B cell (primary cell): Measurements from ENCODE around the gene VPS26A. TPM values are rescaled to one million over a fixed set of nuclear protein-coding genes. Genes with fewer than 3 reads are reported as not detected.

Source experiments
- ATAC-seq: fragments of 200-7000 bp; cut with Tn5 transposase; one replicate; pipeline ENCODE4 v1.10.0; 2021; ENCODE audit warnings: low read depth, mild to moderate bottlenecking, moderate number of reproducible peaks, moderate library complexity
- CTCF ChIA-PET: fragments of 350-600 bp; sonication (Branson Sonifier 250); formaldehyde crosslinking; loops from one replicate; lab custom pipeline; 2021; ENCODE audit warnings: antibody characterized with exemption, inconsistent platforms; lab: Charles Lee
- POLR2A ChIA-PET: fragments of 350-600 bp; sonication (Branson Sonifier 250); formaldehyde crosslinking; loops from one replicate; lab custom pipeline; 2021; ENCODE audit warnings: antibody characterized with exemption; lab: Charles Lee
- DNase-seq: peaks from one replicate; pipeline ENCODE4 v3.0.0; 2013
- H2AFZ ChIP-seq: 2 replicates; pipeline ENCODE4 v1.6.1; 2012; ENCODE audit warnings: mild to moderate bottlenecking, low read depth, low read length; ENCODE audit not compliant: insufficient read depth, poor library complexity, severe bottlenecking
- H3K27ac ChIP-seq, 2 donors: 1 replicate in 1 of 2; 2 replicates in 1 of 2; pipeline ENCODE4 v1.5.1; 2012 to 2013; ENCODE audit warnings: low read length in 2 of 2, mild to moderate bottlenecking in 2 of 2, moderate library complexity in 1 of 2
- H3K27me3 ChIP-seq, 4 experiments: fragments of 200-600 bp in 1 of 4; sonication (generic) in 1 of 4; replicated peaks in 1 of 4; 1 replicate in 2 of 4; 2 replicates in 2 of 4; pipeline versions ENCODE4 v1.6.1 to v1.7.0; 2013 to 2016; ENCODE audit warnings: low read length in 3 of 4, mild to moderate bottlenecking in 2 of 4, mixed read lengths in 1 of 4, moderate library complexity in 1 of 4; ENCODE audit not compliant: insufficient read depth in 4 of 4, control insufficient read depth in 3 of 4; ENCODE audit errors: control extremely low read depth in 1 of 4
- H3K36me3 ChIP-seq, 2 experiments: replicated peaks in 1 of 2; 1 replicate in 1 of 2; 2 replicates in 1 of 2; pipeline versions ENCODE4 v1.6.1 to v1.7.1; 2013; ENCODE audit warnings: low read length in 1 of 2; ENCODE audit not compliant: insufficient read depth in 2 of 2, control insufficient read depth in 1 of 2; ENCODE audit errors: control extremely low read depth in 1 of 2, extremely low read depth in 1 of 2
- H3K4me1 ChIP-seq, 2 donors: fragments of 200-600 bp in 1 of 2; sonication (generic) in 1 of 2; 1 replicate in 1 of 2; 2 replicates in 1 of 2; pipeline versions ENCODE4 v1.5.1 to v1.6.1; 2013 to 2017; ENCODE audit warnings: low read length in 2 of 2; ENCODE audit not compliant: control insufficient read depth in 2 of 2, insufficient read depth in 2 of 2
- H3K4me2 ChIP-seq: replicated peaks from 2 replicates; pipeline ENCODE3; 2012; ENCODE audit warnings: mild to moderate bottlenecking, low read depth, low read length; ENCODE audit not compliant: poor library complexity, severe bottlenecking
- H3K4me3 ChIP-seq, 5 experiments: fragments of 200-600 bp in 1 of 5; sonication (generic) in 1 of 5; 1 replicate in 3 of 5; 2 replicates in 2 of 5; pipeline versions ENCODE4 v1.5.1 to v1.7.0; 2011 to 2016; ENCODE audit warnings: low read length in 4 of 5, mild to moderate bottlenecking in 4 of 5, low read depth in 2 of 5, control low read depth in 1 of 5, moderate library complexity in 1 of 5; ENCODE audit not compliant: insufficient read depth in 1 of 5; ENCODE audit errors: control extremely low read depth in 1 of 5, extremely low read depth in 1 of 5
- H3K79me2 ChIP-seq: fragments of 200-600 bp; sonication (generic); one replicate; pipeline ENCODE4 v1.6.0; 2016; ENCODE audit warnings: low read length; ENCODE audit not compliant: control insufficient read depth, insufficient read depth
- H3K9ac ChIP-seq: fragments of 200-600 bp; sonication (generic); 2 replicates; pipeline ENCODE4 v1.6.1; 2017; ENCODE audit warnings: mild to moderate bottlenecking, low read length, moderate library complexity
- H3K9me3 ChIP-seq, 3 donors: one replicate each; pipeline versions ENCODE4 v1.6.1 to v1.7.1; 2013; ENCODE audit warnings: low read length in 2 of 3; ENCODE audit not compliant: control insufficient read depth in 2 of 3, insufficient read depth in 1 of 3; ENCODE audit errors: control extremely low read depth in 1 of 3
- H4K20me1 ChIP-seq: 2 replicates; pipeline ENCODE4 v1.6.0; 2012; ENCODE audit warnings: mild to moderate bottlenecking, low read length; ENCODE audit not compliant: insufficient read depth, control insufficient read depth, poor library complexity, severe bottlenecking
- H3K27ac Mint-ChIP-seq: one replicate; pipeline ENCODE4 v1.8.0; 2021; ENCODE audit warnings: mixed read lengths
- H3K27me3 Mint-ChIP-seq: one replicate; pipeline ENCODE4 v1.8.0; 2021; ENCODE audit warnings: mixed read lengths
- H3K4me1 Mint-ChIP-seq: one replicate; pipeline ENCODE4 v1.8.0; 2021; ENCODE audit warnings: mixed read lengths
- H3K4me3 Mint-ChIP-seq: one replicate; pipeline ENCODE4 v1.8.0; 2021; ENCODE audit warnings: mixed read lengths
- H3K9me3 Mint-ChIP-seq: one replicate; pipeline ENCODE4 v1.8.0; 2022; ENCODE audit warnings: mixed read lengths; ENCODE audit not compliant: insufficient read depth
- CTCF ChIP-seq: fragments of 200-600 bp; IDR thresholded peaks from one replicate; pipeline ENCODE4 v1.8.0; 2022; ENCODE audit warnings: antibody characterized with exemption, mild to moderate bottlenecking
- EZH2 ChIP-seq: IDR thresholded peaks from 2 replicates; pipeline ENCODE4 v1.6.1; 2012; ENCODE audit warnings: borderline replicate concordance, low read depth, mild to moderate bottlenecking, moderate library complexity, low read length; ENCODE audit not compliant: insufficient read depth, poor library complexity, severe bottlenecking
- WGBS: methylation state at CpG from one replicate; pipeline ENCODE4 v1.1.5; 2013; ENCODE audit warnings: missing lambda C conversion rate; ENCODE audit not compliant: insufficient coverage; 5-methylcytosine and 5-hydroxymethylcytosine counted together
- intact Hi-C: fragments of 100-400 bp; cut with micrococcal nuclease; formaldehyde crosslinking; loops from one replicate; pipeline ENCODE4 v1.10.0; 2022
- polyA plus RNA-seq: library from polyadenylated mRNA; depleted of rRNA; stranded (reverse); fragments of >200 nt; gene quantifications from 2 replicates; pipeline ENCODE4 v1.2.3, GENCODE V29; 2012
- total RNA-seq, 2 donors: library from RNA; stranded (reverse); fragments of 120-200 nt in 1 of 2; gene quantifications; 1 replicate in 1 of 2; 2 replicates in 1 of 2; pipeline versions ENCODE4 v1.2.3 to v1.2.4, GENCODE V29; 2013 to 2022

VPS26A gene
- total and polyA plus RNA-seq, 2 donors (not counting 1 experiment from before 2014, with no cell fraction given): 5.0 to 29.9 TPM

- Histone ChIP-seq H3K9me3 (no peaks in the 10 kb centered on the region), H3K27ac (no peak overlapping the region), H3K27me3 (no peaks in the 10 kb centered on the region), H3K9ac (no peak overlapping the region), H3K4me3 (no peak overlapping the region), H3K36me3 (peaks cover 0 to 14% of the 10 kb centered on the region in 2 experiments), H3K4me1 (no peaks in the 10 kb centered on the region), H2AFZ (no peak overlapping the region), H3K79me2 (no peaks in the 10 kb centered on the region), H3K4me2 (no peak overlapping the region), H4K20me1 (no peaks in the 10 kb centered on the region)
- POLR2A ChIA-PET: no interaction called here
- no peak overlapping the region for H3K4me3 Mint-ChIP-seq
- TF ChIP-seq CTCF: no peak
- TF ChIP-seq EZH2: no peak
- no peaks in the 10 kb centered on the region for H3K4me1 Mint-ChIP-seq
- no peaks in the 10 kb centered on the region for H3K9me3 Mint-ChIP-seq
- peaks cover 3% of the 10 kb centered on the region for H3K27me3 Mint-ChIP-seq
- intact Hi-C loops: no loop called here
- CTCF ChIA-PET: no interaction called here
- no peak for DNase-seq
- no peak for ATAC-seq
- H3K27ac Mint-ChIP-seq: no peak overlapping the region
Measured at GRCh38 chr10:69107176-69107490, 16.8 kb upstream of the VPS26A start.

GRCh38 chr10:69107699-69108098 lies 16.3 kb upstream of the VPS26A start:
- no peak overlapping the region for H3K4me2 ChIP-seq
- no peak overlapping the region for H3K4me3 ChIP-seq
- 100% methylated on average over 2 of the region's 2 CpGs for WGBS
- Mint-ChIP-seq H3K4me3 (no peak overlapping the region), H3K9me3 (no peaks in the 10 kb centered on the region), H3K27me3 (peaks cover 3% of the 10 kb centered on the region), H3K4me1 (no peaks in the 10 kb centered on the region), H3K27ac (no peak overlapping the region)
- no peaks in the 10 kb centered on the region for H3K4me1 ChIP-seq
- no peaks in the 10 kb centered on the region for H4K20me1 ChIP-seq
- H2AFZ ChIP-seq: no peak overlapping the region
- no peak for TF ChIP-seq CTCF
- TF ChIP-seq EZH2: no peak
- ChIA-PET CTCF (interaction anchor here (0.7 kb wide), 1 partner anchor 17 kb away, joined by 3 read pairs; no protein-coding TSS in a partner anchor), POLR2A (no interaction called here)
- ATAC-seq (no peak), DNase-seq (no peak)
- H3K27ac ChIP-seq: no peak overlapping the region
- no peak overlapping the region for H3K9ac ChIP-seq
- H3K36me3 ChIP-seq: peaks cover 0 to 14% of the 10 kb centered on the region in 2 experiments
- no peaks in the 10 kb centered on the region for H3K27me3 ChIP-seq
- H3K79me2 ChIP-seq: no peaks in the 10 kb centered on the region
- intact Hi-C loops: no loop called here
- no peaks in the 10 kb centered on the region for H3K9me3 ChIP-seq
